ENCODE data around the gene PLCL2.
"Not testable (repeated sequence)": the region's sequence is repeated elsewhere in the genome, so short reads cannot be mapped to it uniquely, and the experiment has no call there.

Gene PLCL2

DNA sequence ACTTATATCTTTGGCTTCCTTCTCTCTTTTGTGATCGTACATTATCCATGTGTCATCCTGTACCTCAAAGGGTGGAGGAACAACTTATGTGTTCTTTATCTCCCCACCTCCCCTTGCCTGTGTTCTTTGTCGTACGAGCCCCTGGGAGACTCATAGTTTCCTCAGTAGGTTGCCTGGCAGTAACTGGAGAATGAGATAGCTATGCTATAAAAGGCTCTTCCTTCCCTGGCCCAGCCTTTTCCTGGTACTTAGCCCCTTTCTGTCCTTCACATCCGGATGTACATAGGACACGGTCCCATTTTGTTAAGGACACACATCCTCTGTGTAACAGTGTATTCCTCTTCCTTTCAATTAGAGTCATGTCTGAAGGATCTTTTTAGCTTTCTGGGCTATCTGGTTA, 32.1 kb downstream of the PLCL2 start:
- DNase-seq (ENCODE audit: low read depth in 3 of 3): no peak

DNA sequence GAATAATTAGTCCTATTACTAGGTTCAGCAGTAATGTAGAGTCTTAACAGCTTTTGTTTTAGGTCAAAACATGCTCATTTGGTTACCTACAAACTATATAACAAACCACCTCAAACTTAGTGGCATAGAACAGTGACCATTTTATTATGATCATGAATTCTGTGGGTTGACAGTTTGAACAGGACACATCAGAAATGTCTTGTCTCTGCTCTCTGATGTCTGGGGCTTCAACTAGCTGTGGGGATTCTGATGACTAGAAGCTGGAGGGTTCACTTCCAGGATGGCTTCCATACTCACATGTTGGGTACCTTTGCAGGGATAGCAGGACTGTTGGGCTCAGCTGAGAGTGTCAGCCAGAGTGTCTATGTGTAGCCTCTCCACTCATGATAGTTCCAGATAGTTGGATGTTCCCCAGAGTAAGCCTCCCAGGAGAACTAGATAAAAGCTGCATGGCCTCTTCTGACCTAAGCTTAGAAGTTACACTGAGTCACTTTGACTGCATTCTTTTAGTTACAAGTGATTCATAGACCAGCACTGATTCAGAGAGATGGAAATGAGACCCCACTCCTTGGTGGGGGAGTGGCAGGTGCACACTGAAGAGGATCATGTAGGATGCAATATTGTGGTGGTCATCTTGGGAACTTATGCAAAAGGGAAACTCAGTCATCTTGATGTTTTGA, 32.6 kb downstream of the PLCL2 start:
- no peak for DNase-seq (ENCODE audit: low read depth in 3 of 3)

DNA sequence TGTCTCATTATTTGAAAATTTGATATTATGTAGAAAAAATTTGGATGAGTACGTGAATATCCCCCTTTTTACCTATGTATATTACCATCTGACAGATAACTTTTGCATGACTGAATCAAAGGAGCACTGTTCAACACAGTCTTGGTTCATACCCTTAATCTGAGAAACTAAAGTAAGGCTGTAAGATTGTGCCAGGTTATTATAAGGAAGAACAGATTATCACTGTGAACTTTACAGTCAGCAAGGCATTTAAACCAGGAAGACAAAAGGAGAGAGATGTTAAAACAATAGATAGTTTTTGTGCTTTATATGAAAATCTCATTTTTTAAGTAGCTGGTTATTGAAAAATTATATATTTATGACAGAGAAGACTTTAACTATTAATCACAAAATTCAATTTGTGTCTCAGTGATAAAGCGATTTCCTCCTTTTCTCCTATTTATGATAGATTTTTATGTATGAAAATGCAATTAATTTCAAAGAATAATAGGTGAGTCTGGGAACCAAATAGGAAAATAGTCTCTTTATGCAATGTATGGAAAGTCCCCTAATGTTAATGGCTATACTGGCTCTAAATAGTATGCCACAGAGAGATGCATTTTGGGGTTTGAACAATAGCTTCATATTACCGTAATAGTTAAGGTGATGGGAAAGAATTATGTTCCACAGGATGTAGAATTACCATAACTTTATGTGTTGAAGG, 33.4 kb downstream of the PLCL2 start:
- DNase-seq (ENCODE audit: low read depth in 3 of 3): no peak

DNA sequence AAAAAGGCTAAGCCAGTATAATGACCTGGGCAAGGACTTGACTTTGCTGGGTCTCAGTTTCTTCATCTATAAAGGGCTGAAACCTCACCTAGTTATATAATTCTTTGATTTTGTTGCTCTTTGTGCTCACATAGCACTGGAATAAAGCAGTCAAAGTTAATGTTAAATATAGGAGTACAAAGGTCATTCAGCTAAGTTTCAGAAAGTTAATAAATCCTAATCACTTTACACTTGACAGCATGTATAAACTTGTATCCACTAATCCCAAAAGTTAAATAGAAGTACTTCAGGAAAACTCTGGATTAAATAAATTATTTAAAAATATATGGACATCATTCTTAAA, 33.9 kb downstream of the PLCL2 start:
- no peak for DNase-seq (ENCODE audit: low read depth in 3 of 3)

DNA sequence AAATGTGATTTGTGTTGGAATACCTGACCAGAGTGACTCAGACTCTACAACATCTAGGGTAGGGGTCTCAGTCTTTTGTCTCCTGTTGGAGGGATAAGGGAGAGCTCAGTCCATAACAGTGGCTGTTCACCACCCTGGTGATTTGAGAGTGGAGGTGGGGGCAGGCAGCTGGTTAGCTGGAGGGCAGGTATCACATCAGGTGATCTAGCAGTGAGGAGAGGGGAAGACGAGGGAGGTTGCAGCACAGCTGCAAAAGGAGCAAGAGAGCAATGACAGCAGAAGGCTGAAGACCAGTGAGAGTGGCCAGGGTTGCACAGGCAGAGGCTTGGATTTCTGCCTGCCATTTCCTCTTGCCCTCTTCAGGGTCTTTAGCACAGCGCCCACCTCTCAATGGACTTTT, 38.4 kb downstream of the PLCL2 start:
- no peak for DNase-seq (ENCODE audit: low read depth in 3 of 3)

DNA sequence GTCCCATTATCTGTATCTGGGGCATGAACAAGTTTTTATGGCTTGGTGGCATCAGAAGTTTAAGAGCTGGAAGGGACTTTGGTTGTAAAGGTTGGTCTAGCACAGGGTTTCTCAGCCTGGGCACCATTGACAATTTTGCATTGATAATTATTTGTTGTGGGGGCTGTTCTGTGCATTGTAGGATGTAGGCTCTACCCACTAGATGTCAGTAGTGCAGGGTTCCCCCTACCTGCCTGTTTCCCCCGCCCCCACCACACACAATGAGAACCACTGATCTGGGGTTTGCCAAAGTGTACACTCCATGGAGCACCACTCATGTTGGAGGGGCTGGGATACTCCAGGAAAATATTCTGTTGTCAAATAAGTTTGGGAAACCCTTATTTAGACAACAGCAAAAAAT, 42.7 kb downstream of the PLCL2 start:
- DNase-seq (ENCODE audit: low read depth in 3 of 3): no peak

DNA sequence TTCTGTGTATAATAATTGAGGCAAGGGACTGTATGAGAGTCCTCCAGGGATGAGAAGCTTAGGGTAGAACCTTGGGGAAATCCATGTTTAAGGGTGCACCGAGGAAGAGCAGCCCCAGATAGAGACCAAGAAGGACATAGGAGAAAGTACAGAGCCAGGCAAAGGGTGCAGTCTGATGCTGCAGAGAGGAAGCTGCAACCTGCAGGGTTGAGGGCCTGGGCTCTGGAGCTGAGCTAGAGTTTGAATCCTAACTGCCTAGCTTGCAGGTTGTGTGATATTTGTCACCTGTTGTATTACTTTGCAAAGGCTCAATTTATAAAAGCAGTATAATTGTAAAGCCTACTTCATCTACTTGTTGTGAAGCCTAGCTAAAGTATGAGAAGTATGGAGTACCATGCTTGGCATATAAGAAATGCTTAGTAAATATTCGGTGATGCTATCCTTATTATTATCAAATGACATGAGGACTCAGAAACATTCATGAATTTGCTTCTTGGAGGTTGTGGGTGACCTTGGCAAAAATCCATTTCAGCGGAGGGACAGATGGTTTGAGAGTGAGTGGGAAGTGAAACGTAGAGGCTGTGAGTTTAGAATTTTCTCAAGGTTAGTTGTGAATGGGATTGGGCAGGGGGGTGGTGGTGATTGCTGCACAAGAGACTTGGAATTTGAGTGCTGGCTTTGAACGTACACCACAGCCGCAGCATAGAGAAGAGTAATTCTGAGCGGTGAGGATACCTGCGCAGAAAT, 43.8 kb downstream of the PLCL2 start:
- DNase-seq (ENCODE audit: low read depth in 3 of 3): no peak

DNA sequence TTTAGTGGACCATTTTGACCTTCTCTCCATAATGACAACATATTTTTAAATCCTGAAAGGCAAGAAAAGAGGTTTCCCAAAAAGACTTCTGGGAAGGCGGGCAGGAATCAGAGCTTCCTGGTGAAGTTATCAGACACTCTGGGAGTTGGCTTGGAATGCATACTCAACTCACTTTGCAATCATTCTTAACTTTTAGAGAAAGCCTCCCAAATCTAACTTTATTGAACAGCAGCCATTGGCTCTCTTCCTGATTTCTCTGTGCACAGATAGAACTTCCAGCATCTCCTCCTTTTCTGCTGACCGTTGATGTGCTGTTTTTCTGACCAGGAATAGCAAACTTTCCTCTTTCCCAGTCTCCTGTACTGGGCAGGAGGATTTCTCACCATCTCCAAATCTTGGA, 44.6 kb downstream of the PLCL2 start:
- no peak for DNase-seq (ENCODE audit: low read depth in 3 of 3)

DNA sequence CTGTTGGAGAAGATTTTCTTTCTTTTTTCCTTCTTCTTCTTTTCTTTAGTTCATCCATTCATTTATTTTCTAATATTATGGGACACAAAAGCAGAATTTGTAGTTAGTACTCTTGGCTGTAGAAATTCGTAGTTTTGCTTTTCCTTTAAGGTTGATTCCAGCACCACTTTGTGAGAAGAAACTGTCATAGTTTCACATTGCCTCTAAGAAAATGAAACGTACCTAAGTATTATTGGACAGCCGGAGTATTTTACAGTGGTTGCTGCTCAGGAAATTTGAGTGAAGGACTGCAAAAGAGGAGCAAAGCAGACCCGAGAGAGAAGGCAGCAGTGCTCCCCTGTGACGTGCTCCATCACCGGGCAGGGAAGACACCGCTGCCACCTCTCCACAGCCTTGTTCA, 48.1 kb downstream of the PLCL2 start:
- DNase-seq (ENCODE audit: low read depth in 3 of 3): no peak

DNA sequence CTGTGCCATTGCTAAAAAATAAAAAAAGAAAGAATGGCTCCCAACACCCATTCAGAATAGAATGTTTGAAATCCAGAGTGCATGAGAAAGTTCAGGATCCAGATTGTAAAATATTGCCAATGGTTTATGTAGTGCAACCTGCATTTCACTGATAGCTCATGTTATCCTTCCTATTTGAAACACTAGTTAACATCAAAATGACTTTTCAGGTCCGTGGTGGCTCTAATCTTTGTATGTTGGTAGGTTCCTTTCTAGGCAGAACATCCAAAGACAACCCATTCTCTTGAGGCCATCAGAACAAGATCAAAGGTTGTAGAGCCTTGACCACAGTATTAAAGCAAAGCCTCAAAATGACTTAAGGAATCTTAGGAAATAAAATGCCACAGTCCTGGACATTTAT, 51.0 kb downstream of the PLCL2 start:
- no peak for DNase-seq (ENCODE audit: low read depth in 3 of 3)

DNA sequence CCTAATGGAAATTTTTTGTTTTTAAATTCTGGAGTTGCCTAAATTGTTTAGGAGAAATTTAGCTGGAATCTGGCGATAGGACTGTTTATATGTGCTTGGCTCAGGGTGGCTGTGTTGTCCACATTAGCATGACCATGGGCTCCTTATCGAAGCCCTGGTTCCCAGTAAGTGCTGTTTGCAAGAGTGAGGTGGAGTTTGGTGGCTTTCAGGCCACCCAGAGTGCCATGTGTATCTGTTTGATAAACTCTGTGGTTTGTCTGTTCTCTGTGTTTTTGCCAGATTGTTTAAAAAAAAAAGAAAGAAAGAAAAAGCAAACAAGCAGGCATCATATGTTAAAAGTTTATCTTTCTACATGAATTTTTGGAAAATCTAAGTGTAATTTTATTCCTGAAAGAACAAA, 51.5 kb downstream of the PLCL2 start:
- no peak for DNase-seq (ENCODE audit: low read depth in 3 of 3)

DNA sequence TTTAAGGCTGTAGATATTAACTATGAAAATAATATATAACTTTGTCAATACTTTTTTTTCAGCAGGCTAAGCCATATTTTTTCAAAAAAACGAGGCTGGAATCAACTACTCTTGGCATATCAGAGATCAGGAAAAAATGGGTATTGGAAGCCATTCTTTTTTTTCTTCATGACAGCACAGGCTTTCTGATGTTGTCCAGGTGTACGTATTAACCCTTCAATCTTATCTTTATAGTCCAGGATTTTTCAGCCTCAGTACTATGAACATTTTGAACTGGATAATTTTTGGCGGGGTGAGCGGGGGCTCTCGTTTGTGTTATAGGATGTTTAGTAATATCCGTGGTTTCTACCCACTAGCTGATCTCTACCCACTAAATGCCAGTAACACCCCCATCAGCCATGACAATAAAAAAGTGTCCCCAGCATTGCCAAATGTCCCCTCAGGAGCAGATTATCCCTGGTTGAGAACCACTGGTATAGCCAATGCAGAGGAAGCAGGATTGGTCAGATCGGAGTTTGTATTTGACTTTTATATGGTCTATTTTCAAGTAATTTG, 52.0 kb downstream of the PLCL2 start:
- DNase-seq (ENCODE audit: low read depth in 3 of 3): no peak

DNA sequence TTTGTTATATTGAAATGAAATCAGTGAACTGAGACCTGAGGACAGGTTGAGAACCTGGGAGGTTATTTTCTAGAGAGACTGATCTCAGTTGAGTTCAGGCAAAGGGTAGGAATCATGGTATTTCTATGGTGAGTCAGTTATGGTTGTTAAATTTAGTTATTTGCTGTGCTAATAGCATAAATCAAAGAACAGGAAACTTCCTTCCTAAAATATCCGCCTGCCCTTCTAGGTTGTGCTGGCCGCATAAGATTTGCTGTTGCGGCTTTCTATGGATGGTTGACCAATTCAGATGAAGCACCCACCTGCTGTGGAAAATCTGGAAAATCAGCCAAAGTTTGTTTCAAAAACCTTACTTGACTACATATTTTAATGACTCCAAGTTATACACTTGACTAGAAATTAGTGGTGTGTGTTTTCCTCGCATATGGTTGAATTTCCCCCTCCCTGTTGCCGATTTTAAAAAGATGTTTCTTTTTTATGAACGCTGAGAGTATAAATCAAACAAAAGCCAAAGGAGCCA, 52.6 kb downstream of the PLCL2 start:
- no peak for DNase-seq (ENCODE audit: low read depth in 3 of 3)

DNA sequence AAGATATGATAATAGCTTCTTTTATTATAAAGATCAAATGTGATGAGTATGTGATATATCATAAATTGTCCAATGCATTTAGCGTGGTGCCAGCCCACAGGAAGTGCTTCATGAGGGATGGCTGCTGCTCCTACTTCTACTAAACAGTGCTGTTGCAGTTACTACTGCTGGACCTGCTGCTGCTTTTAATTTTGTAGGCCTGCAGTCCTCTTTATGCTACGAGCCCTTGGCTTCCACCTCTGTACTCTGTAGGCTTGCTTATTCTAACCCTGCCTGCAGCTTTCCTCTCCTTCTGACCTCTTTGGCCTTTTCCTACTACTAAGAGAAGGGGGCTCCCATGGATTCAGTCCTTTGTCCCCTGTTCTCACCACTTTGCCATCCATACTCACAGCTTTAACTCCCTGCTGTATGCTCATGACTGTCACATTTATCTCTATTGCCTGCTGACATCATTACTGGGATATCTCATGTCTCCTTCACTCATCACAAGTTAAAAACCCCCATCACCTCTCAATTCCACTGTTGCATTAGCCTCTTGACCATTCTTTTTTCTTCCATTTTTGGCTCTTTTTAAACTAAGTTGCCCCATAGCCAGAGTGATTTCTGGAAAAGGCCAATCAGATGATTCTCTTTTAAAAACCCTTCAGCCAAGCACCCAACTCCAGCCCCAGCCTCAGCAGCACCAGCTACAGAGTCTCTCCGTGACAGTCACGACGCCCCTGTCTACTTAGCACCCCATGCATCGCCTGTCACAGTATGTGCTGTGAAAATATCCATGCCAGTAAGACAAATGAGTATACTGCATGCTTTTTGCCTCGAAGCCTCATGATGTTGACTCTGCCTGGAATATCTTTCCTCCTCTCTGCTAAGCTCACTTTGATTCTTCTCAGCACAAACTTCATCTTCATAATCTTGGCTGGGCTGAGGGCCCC, 56.3 kb downstream of the PLCL2 start:
- no peak for DNase-seq (ENCODE audit: low read depth in 3 of 3)

DNA sequence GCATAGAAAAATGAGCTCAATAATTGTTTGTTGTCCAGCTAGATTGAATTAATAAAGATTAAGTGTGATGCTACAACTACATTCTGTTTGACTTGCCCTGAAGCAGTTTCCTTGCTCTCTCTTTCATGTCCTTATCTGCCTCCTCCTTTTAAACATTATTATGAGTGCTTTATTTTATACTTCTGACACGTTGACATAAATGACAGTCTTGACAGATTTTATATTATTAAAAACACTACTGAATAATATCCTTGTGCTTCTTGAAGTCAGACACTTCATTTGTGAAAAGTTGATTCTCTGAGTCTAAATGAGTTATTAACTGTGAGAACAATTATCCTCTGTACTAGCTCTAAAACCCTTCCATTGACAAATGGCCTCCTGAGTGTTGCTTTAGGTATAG, 58.2 kb downstream of the PLCL2 start:
- DNase-seq (ENCODE audit: low read depth in 3 of 3): no peak

DNA sequence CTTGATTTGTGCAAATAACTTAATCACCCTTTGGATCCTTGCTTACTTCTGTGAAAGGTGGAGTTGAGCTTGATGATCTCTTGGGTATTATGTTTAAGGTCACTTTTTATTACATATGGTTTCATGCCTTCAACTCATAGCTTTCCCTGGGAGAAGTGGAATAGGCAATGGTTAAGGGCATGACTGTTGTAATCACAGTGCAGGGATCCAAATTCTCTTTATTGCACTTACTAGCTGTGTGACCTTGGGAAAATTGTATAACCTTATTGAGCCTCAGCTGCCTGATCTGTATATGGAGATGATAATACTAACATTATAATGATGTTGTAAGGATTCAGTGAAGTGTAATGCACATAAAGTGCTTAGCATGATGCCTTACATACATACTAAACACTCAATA, 59.1 kb downstream of the PLCL2 start:
- DNase-seq (ENCODE audit: low read depth in 3 of 3): no peak

DNA sequence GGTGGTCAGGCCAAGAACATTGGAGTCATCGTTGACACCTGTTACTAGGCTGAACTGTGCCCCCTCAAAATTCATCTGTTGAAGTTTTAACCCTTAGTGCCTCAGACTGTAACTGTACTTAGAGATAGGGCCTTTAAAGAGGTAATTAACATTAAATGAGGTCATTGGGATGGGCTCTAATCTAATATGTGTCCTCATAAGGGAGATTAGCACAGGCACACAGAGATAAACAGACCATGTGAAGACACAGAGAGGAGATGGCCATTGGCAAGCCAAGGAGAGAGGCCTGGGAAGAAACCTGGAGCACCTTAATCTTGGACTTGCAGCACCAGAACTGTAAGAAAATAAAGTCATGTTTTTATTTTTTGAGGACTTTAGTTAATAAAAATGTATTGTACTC, 59.6 kb downstream of the PLCL2 start:
- DNase-seq (ENCODE audit: low read depth in 3 of 3): no peak

DNA sequence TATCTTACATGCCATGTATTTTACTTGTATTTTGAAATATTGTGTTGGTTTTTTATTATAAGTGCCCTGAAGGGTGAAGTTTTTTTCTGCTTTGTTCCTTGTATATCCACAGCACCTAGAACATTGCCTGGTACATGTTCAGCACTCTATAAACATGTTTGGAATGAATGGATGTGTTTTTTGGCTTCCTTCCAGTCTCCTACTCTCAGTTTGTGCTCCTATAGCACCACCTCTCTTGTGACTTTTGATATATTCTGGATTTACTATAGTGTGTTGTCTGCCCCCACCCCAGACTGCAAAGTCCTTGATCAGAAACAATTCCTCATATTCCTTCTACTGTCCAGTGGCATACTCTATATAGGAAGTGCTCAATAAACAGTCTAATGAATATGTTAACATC, 60.6 kb downstream of the PLCL2 start:
- DNase-seq (ENCODE audit: low read depth in 3 of 3): no peak

DNA sequence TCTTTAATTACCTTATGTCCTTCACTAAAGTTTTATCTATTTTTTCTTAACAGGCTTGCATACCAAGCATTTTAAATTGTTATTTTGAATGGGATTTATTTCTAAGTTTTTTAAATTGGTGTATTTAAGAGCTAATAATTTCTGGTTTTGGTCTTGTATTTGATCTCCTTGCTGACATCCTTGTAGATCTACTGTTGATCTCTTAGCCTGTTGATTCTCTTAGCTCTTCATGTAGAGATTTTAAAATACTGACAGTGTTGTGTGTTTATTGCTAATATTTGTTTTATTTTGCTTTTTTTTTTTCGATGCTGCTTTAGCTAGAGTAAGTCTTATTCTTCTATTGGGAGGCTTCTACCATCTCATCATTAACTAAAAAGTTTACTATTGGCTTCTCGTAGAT, 65.5 kb downstream of the PLCL2 start:
- no peak for DNase-seq (ENCODE audit: low read depth in 3 of 3)

DNA sequence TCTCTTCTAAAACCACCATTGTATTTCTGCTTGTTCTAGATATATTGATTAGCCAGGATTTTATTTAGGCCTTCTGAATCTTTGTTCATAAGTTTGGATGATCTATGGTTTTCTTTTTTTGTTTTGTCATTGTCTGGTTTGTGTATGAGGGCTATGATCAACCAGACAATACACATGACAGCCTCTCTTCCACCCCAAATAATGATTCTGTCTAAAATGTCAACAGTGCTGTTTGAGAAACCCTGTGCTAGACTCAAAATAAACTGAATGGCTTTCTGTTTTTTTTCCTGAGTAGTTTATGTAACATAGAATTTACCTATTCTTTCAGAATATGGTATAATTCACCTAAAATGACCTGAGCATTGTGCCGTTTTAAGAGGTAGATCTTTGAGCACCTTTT, 66.1 kb downstream of the PLCL2 start:
- DNase-seq (ENCODE audit: low read depth in 3 of 3): no peak

DNA sequence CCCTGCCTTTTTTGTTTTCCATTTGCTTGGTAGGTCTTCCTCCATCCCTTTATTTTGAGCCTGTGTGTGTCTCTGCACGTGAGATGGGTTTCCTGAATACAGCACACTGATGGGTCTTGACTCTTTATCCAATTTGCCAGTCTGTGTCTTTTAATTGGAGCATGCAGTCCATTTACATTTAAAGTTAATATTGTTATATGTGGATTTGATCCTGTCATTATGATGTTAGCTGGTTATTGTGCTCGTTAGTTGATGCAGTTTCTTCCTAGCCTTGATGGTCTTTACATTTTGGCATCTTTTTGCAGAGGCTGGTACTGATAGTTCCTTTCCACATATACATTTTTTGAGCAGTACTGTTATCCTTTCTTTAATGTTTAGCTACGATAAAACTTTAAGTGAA, 73.1 kb downstream of the PLCL2 start:
- DNase-seq (ENCODE audit: low read depth in 3 of 3): not testable (repeated sequence)

DNA sequence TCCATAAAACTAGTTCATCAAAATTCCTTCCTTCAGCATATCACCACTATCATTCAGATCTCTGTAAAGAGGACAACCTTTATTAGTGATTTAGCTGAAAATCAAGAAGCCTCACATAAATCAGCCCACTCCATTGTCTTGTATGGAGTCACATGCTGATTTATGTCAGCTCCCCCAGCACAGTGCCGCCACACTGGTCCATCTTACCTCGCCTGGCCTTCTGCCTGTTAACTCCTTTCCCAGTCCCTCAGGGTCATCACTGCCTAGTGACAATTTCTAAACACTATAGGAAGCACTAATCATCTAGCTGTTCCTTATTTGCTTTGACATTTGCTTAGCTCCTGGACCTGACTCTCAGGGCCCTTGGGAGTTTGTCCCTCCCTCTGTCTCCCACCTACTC, 75.4 kb downstream of the PLCL2 start:
- no peak for DNase-seq (ENCODE audit: low read depth in 3 of 3)

Measured in stimulated activated CD4-positive, alpha-beta T cell treated with anti-CD3 and anti-CD28 coated beads, TNF-alpha, amount 100 ng/mL, for 24 hours (primary cell).